HCT116 (cell line): Measurements from ENCODE around the gene MTA1. TPM values are rescaled to one million over a fixed set of nuclear protein-coding genes. Genes with fewer than 3 reads are reported as not detected.

Experiments
- ATAC-seq: fragments of 200-7000 bp; cut with Tn5 transposase; 2 replicates; pipeline ENCODE4 v1.9.1; 2020; ENCODE audit warnings: mild to moderate bottlenecking, moderate library complexity
- BruUV-seq: library from RNA; stranded (reverse); fragments of 400-500 nt; replicated peaks from 2 replicates; lab custom pipeline; 2021; lab: Mats Ljungman, UMichigan
- CTCF ChIA-PET: fragments of 300-600 bp; sonication (Branson Sonifier 250); formaldehyde crosslinking; loops from one replicate; lab custom pipeline; 2021; ENCODE audit warnings: antibody characterized with exemption; lab: Charles Lee
- POLR2A ChIA-PET: fragments of 300-600, 350-600 bp; sonication (Branson Sonifier 250); formaldehyde crosslinking; loops from one replicate; lab custom pipeline; 2021; ENCODE audit warnings: antibody characterized with exemption; lab: Charles Lee
- RAD21 ChIA-PET, 2 experiments: fragments of 300-600 bp; sonication (Branson Sonifier 250); formaldehyde crosslinking; loops; one replicate each; lab custom pipeline; 2023; ENCODE audit warnings: low total read pairs in 2 of 2; ENCODE audit not compliant: uncharacterized antibody in 2 of 2, unreplicated experiment in 2 of 2, low non-redundant PET in 1 of 2; lab: Charles Lee
- DNase-seq: peaks from one replicate; pipeline ENCODE4 v3.0.0-alpha.2; 2010; ENCODE audit warnings: low read depth, low spot score
- H2AFZ ChIP-seq: fragments of 200-600 bp; shearing (Covaris generic), sonication (generic); 2 replicates; pipeline ENCODE4 v1.6.1; 2017; ENCODE audit warnings: low read depth, mixed run types, mixed read lengths, antibody characterized with exemption, low read length; ENCODE audit not compliant: poor library complexity, severe bottlenecking
- H3K27ac ChIP-seq: 2 replicates; pipeline ENCODE4 v1.5.1; 2012; ENCODE audit warnings: low read depth, low read length
- H3K27me3 ChIP-seq: fragments of 200-600 bp; sonication (generic); 2 replicates; pipeline ENCODE4 v1.6.1; 2016; ENCODE audit warnings: mixed run types, low read length, mixed read lengths; ENCODE audit not compliant: insufficient read depth
- H3K36me3 ChIP-seq, 2 experiments: fragments of 200-500 bp in 1 of 2; fragments of 200-600 bp in 1 of 2; sonication (Bioruptor generic) in 1 of 2; sonication (generic) in 1 of 2; 2 replicates each; pipeline versions ENCODE4 v1.5.1 to v1.6.1; 2014 to 2016; ENCODE audit warnings: low read length in 2 of 2, inconsistent platforms in 1 of 2, mixed read lengths in 1 of 2, mixed run types in 1 of 2; ENCODE audit not compliant: insufficient read depth in 2 of 2, control insufficient read depth in 1 of 2
- H3K4me1 ChIP-seq, 2 experiments: fragments of 200-600 bp in 1 of 2; sonication (generic) in 1 of 2; 2 replicates each; pipeline versions ENCODE4 v1.5.1 to v1.6.1; 2012 to 2017; ENCODE audit warnings: low read length in 2 of 2, inconsistent platforms in 1 of 2, mild to moderate bottlenecking in 1 of 2, mixed read lengths in 1 of 2, mixed run types in 1 of 2, moderate library complexity in 1 of 2; ENCODE audit not compliant: insufficient read depth in 2 of 2, control insufficient read depth in 1 of 2
- H3K4me2 ChIP-seq: fragments of 200-600 bp; sonication (generic); 2 replicates; pipeline ENCODE4 v1.6.1; 2017; ENCODE audit warnings: mixed run types, low read length, mixed read lengths
- H3K4me3 ChIP-seq, 2 experiments: fragments of 200-600 bp in 1 of 2; sonication (generic) in 1 of 2; replicated peaks in 1 of 2; 2 replicates each; pipeline ENCODE4 v1.5.1; 2011 to 2016; ENCODE audit warnings: low read length in 2 of 2, control low read depth in 1 of 2, low read depth in 1 of 2, mild to moderate bottlenecking in 1 of 2, mixed read lengths in 1 of 2, mixed run types in 1 of 2
- H3K79me2 ChIP-seq: fragments of 200-600 bp; sonication (generic); 2 replicates; pipeline ENCODE4 v1.6.1; 2017; ENCODE audit warnings: mild to moderate bottlenecking, mixed run types, low read length, moderate library complexity, mixed read lengths; ENCODE audit not compliant: insufficient read depth
- H3K9ac ChIP-seq: fragments of 200-600 bp; sonication (generic); 2 replicates; pipeline ENCODE4 v1.6.1; 2016; ENCODE audit warnings: low read length, mixed read lengths
- H3K9me2 ChIP-seq: fragments of 200-600 bp; sonication (generic), shearing (Covaris generic); 2 replicates; pipeline ENCODE4 v1.6.1; 2017; ENCODE audit warnings: mixed run types, mild to moderate bottlenecking, moderate library complexity; ENCODE audit not compliant: insufficient read depth
- H3K9me3 ChIP-seq, 2 experiments: fragments of 200-500 bp in 1 of 2; fragments of 200-600 bp in 1 of 2; sonication (Bioruptor generic) in 1 of 2; sonication (generic) in 1 of 2; 2 replicates each; pipeline ENCODE4 v1.6.1; 2014 to 2017; ENCODE audit warnings: low read length in 2 of 2, mixed read lengths in 2 of 2, inconsistent platforms in 1 of 2, low read depth in 1 of 2, mild to moderate bottlenecking in 1 of 2, mixed run types in 1 of 2, moderate library complexity in 1 of 2; ENCODE audit not compliant: control insufficient read depth in 1 of 2, insufficient read depth in 1 of 2
- H4K20me1 ChIP-seq: fragments of 200-600 bp; sonication (generic), shearing (Covaris generic); 2 replicates; pipeline ENCODE4 v1.6.1; 2017; ENCODE audit warnings: mixed run types, mild to moderate bottlenecking, moderate library complexity; ENCODE audit not compliant: insufficient read depth
- CBX3 ChIP-seq: IDR thresholded peaks from 2 replicates; pipeline ENCODE4 v1.6.1; 2012; ENCODE audit warnings: low read depth
- CEBPB ChIP-seq: IDR thresholded peaks from 2 replicates; pipeline ENCODE4 v1.6.1; 2012; ENCODE audit warnings: low read depth
- EGR1 ChIP-seq: IDR thresholded peaks from 2 replicates; pipeline ENCODE4 v1.6.1; 2012; ENCODE audit warnings: low read depth
- ELF1 ChIP-seq: IDR thresholded peaks from 2 replicates; pipeline ENCODE4 v1.6.1; 2012; ENCODE audit warnings: low read depth, borderline replicate concordance
- FOSL1 ChIP-seq: IDR thresholded peaks from 2 replicates; pipeline ENCODE4 v1.6.1; 2012; ENCODE audit warnings: low read depth
- JUND ChIP-seq: IDR thresholded peaks from 2 replicates; pipeline ENCODE4 v1.6.1; 2012
- POLR2A ChIP-seq: IDR thresholded peaks from 2 replicates; pipeline ENCODE4 v1.7.0; 2011; ENCODE audit warnings: borderline replicate concordance; ENCODE audit not compliant: insufficient read depth, insufficient read length; ENCODE audit errors: extremely low read depth
- REST ChIP-seq: IDR thresholded peaks from 2 replicates; pipeline ENCODE4 v1.6.1; 2012; ENCODE audit warnings: low read depth
- SP1 ChIP-seq: IDR thresholded peaks from 2 replicates; pipeline ENCODE4 v1.6.1; 2012; ENCODE audit warnings: low read depth
- YY1 ChIP-seq: IDR thresholded peaks from 2 replicates; pipeline ENCODE4 v1.6.1; 2011; ENCODE audit warnings: low read length, low read depth, moderate library complexity, mild to moderate bottlenecking; ENCODE audit not compliant: insufficient replicate concordance; ENCODE audit errors: extremely low read depth
- ZNF274 ChIP-seq: fragments of 200-500 bp; sonication (Bioruptor generic); IDR thresholded peaks from 2 replicates; pipeline ENCODE4 v1.6.1; 2014; ENCODE audit warnings: mild to moderate bottlenecking, low read depth, low read length, inconsistent platforms
- intact Hi-C: fragments of 100-400 bp; cut with micrococcal nuclease; formaldehyde crosslinking; loops from 2 replicates; pipeline ENCODE4 v1.10.0; 2022
- total RNA-seq: library from RNA; stranded (reverse); gene quantifications from one replicate; pipeline ENCODE4 v1.2.1, GENCODE V29; 2021; ENCODE audit not compliant: unreplicated experiment

Gene MTA1
- total RNA-seq, 1 experiment from 2014 or later = 229 TPM

DNA sequence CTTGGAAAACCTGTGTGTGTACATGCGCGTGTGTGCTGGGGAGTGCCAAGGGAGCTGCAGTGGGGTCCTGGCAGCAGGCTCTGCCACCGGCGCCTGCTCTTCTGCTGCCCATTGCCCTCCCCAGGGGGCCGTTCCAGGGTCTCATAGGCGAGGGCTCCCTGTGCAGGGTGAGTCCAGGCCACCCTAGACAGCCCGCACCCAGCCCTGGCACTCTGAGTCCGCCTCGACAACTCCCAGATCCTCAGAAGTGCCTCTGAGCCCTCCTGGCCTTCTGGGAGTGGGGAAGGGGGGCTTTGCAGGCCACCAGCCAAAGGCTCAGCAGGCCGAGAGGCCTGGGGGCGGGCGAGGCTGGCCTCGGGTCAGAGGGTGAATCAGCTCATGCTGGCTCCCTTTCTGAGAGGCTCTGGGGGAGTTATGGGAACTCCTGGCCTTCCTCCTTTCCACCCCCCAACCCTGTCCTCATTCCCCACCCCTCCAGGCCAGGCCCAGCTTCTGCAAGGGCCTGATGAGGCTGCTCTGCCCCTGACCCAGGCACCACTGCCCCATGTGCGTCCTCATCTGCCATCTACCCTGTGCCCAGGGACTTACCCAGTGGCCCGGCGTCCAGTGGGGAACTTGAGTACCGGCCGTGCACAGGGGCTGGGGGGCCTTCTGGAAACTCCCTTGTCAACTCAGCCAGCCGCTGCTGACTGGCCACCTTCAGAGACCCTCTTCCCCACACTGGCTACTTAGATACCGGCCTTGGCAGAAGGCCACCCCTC, 69.3 kb downstream of the MTA1 start:
- ATAC-seq = no peak
- peaks cover 20 to 62% of the 10 kb centered on the region in 2 experiments for H3K4me1 ChIP-seq
- peak overlapping the region; percentile 99 for H3K4me2 ChIP-seq
- H3K9ac ChIP-seq = peak overlapping the region; percentile 97
- no peaks in the 10 kb centered on the region for H3K9me3 ChIP-seq
- no peaks in the 10 kb centered on the region; the same call in 1 of the 2 replicates for H4K20me1 ChIP-seq
- H3K4me3 ChIP-seq = peak overlapping the region; percentile 65 to 87
- no peaks in the 10 kb centered on the region for H3K27me3 ChIP-seq
- no TSS peak for BruUV-seq
- no peaks in the 10 kb centered on the region for H3K9me2 ChIP-seq
- POLR2A ChIA-PET = interaction anchor here (1.3 to 3.1 kb wide), 3 partner anchors 8 to 118 kb away, joined by 3 to 29 read pairs (median 10); no protein-coding TSS in a partner anchor
- TF ChIP-seq EGR1 (no peak), SP1 (no peak), FOSL1 (no peak), ZNF274 (no peak), CEBPB (no peak), ELF1 (no peak), CBX3 (no peak), POLR2A (no peak), YY1 (no peak), JUND (no peak), REST (no peak)
- H3K27ac ChIP-seq = peak overlapping the region; percentile 100
- no peak overlapping the region for H2AFZ ChIP-seq
- RAD21 ChIA-PET = interaction anchor here (0.8 to 1.9 kb wide), 6 partner anchors 8 to 118 kb away, joined by 3 to 16 read pairs (median 6); no protein-coding TSS in a partner anchor
- H3K79me2 ChIP-seq = peaks cover 18% of the 10 kb centered on the region
- CTCF ChIA-PET = interaction anchor here (0.5 to 2.5 kb wide), 10 partner anchors 8 to 120 kb away, joined by 3 to 77 read pairs (median 4); no protein-coding TSS in a partner anchor
- no peak for DNase-seq
- 0 out of 4 replicates have a peak, but pooled peaks cover 0 to 3% of the 10 kb centered on the region in 2 experiments for H3K36me3 ChIP-seq
- intact Hi-C loops = loop anchor here (1.0 kb wide), 2 partner anchors 8 to 119 kb away; no protein-coding TSS in a partner anchor
